ENCODE data around the gene VIM. TPM values are rescaled to one million over a fixed set of nuclear protein-coding genes. Genes with fewer than 3 reads are reported as not detected.

VIM gene
- total and polyA plus RNA-seq, 2 donors from 2014 or later: 403 to 1,044 TPM

DNA sequence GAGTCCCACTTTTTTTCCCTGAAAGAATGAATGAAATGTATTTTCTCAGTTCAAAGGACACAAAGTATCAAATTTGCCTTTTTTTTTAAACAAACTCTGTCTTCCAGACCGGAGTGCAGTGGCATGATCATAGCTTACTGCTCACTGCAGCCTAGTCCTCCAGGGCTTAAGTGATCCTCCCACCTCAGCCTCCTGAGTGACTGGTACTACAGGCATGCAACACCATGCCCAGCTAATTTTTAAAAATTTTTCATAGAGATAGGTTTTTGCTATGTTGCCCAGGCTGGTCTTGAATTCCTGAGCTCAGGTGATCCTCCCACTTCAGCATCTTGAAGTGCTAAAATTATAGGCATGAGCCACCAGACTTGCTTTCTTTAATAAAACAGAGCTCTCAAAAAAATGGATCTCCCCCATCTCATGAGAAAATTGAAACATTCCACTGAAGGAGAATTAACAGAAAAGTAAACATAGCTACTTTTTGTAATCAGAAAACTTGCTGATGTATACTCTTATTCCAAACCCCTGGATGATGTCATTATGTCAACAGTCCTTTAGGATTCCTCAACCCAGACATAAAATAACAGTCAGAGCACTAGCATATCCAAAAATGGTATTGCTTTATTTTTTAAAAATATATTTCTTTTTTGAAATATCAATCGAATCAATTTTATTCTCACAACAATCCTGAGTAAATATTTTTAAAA lies 14.2 kb upstream of the VIM start:
- no peaks in the 10 kb centered on the region for H3K9me3 ChIP-seq (ENCODE audit: control insufficient read depth in 2 of 3, insufficient read depth in 1 of 3, low read length in 3 of 3)
- H3K9ac ChIP-seq (ENCODE audit: low read length in 3 of 3): no peak overlapping the region
- H3K4me1 ChIP-seq (ENCODE audit: control insufficient read depth in 2 of 3, insufficient read depth in 2 of 3, low read depth in 1 of 3, low read length in 3 of 3): no peaks in the 10 kb centered on the region
- peak; percentile 63 for FAIRE-seq
- H3K27me3 ChIP-seq (ENCODE audit: control insufficient read depth, insufficient read depth, low read length): no peaks in the 10 kb centered on the region
- H3K27ac ChIP-seq (ENCODE audit: low read depth in 2 of 2, low read length in 2 of 2): no peak overlapping the region
- H3K4me3 ChIP-seq (ENCODE audit: low read length in 3 of 3): no peak overlapping the region
- H3K36me3 ChIP-seq (ENCODE audit: control insufficient read depth in 2 of 3, insufficient read depth in 3 of 3, low read length in 3 of 3): no peaks in the 10 kb centered on the region
- TF ChIP-seq, protein P1, sequence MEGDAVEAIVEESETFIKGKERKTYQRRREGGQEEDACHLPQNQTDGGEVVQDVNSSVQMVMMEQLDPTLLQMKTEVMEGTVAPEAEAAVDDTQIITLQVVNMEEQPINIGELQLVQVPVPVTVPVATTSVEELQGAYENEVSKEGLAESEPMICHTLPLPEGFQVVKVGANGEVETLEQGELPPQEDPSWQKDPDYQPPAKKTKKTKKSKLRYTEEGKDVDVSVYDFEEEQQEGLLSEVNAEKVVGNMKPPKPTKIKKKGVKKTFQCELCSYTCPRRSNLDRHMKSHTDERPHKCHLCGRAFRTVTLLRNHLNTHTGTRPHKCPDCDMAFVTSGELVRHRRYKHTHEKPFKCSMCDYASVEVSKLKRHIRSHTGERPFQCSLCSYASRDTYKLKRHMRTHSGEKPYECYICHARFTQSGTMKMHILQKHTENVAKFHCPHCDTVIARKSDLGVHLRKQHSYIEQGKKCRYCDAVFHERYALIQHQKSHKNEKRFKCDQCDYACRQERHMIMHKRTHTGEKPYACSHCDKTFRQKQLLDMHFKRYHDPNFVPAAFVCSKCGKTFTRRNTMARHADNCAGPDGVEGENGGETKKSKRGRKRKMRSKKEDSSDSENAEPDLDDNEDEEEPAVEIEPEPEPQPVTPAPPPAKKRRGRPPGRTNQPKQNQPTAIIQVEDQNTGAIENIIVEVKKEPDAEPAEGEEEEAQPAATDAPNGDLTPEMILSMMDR (IDR thresholded peaks at IDR 0.05; ENCODE audit: borderline replicate concordance, extremely low read depth, insufficient read depth): no peak
- no peak for DNase-seq
- intact Hi-C loops (cut with DNase I): no loop called here

DNA sequence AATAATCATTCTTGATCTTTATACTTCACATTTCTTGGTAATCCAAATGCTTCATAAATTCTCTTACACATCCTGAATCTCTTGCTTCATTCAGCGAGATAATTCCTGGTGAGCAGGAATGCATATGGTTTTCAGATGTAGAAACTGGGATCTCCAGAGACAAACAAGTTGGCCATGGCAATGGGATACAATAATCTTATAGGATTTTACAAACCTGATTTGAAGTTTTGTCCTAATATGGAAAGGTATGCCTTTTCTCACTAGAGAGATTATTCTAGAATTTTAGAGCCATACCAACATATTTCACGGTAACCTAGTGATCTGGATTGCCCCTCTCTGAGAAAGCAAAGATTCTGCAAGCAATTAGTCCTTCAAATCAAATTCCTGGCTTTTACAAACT lies 13.5 kb upstream of the VIM start:
- Histone ChIP-seq H3K27ac (ENCODE audit: low read depth in 2 of 2, low read length in 2 of 2) (peak overlapping the region in 1 of 2 donors; percentile 16), H3K9me3 (ENCODE audit: control insufficient read depth in 2 of 3, insufficient read depth in 1 of 3, low read length in 3 of 3) (no peaks in the 10 kb centered on the region), H3K4me1 (ENCODE audit: control insufficient read depth in 2 of 3, insufficient read depth in 2 of 3, low read depth in 1 of 3, low read length in 3 of 3) (no peaks in the 10 kb centered on the region), H3K4me3 (ENCODE audit: low read length in 3 of 3) (no peak overlapping the region), H3K36me3 (ENCODE audit: control insufficient read depth in 2 of 3, insufficient read depth in 3 of 3, low read length in 3 of 3) (no peaks in the 10 kb centered on the region), H3K9ac (ENCODE audit: low read length in 3 of 3) (no peak overlapping the region), H3K27me3 (ENCODE audit: control insufficient read depth, insufficient read depth, low read length) (no peaks in the 10 kb centered on the region)
- intact Hi-C loops (cut with DNase I): no loop called here
- FAIRE-seq (no peak), DNase-seq (no peak)
- TF ChIP-seq, protein P1 (IDR thresholded peaks at IDR 0.05; ENCODE audit: borderline replicate concordance, extremely low read depth, insufficient read depth): no peak

DNA sequence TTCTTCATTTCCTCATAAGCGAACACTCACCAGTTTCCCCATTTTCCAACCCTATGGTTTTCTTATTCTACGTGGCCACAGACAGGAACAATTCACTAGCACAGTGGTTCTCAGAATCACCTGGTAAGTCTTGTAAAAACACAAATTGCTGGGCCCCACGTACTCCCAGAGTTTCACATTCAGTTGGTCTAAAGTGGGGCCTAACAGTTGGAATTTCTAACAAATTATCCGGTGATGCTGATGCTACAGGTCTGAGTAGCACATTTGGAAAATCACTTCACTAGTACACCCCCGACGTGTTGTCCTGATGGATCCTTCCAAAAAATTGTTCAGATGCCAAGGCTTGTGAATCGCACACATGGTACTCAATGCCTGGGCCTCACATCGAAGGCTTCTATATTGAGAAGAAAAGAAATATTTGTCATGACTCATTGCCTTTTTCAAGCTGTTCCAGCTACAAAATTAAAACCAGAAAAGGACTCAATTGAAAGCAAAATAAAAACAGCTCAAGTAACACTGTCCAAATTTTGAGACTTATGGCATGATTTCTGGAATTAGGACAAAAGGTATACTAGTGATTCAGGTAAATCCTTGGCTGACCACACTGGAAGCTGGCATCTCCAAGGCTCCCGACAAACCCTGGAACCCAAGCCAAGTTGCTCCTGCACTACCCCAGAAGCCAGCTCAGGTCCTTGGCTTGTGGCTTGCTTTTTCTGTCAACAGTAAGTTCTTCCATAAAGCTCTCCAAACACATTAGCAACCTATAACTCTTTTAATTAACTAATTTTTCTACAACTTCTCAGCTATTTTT lies 12.9 kb upstream of the VIM start:
- DNase-seq (no peak), FAIRE-seq (no peak)
- no peaks in the 10 kb centered on the region for H3K36me3 ChIP-seq (ENCODE audit: control insufficient read depth in 2 of 3, insufficient read depth in 3 of 3, low read length in 3 of 3)
- H3K9ac ChIP-seq (ENCODE audit: low read length in 3 of 3): no peak overlapping the region
- peak overlapping the region in 1 of 2 donors; percentile 16 for H3K27ac ChIP-seq (ENCODE audit: low read depth in 2 of 2, low read length in 2 of 2)
- no peak overlapping the region for H3K4me3 ChIP-seq (ENCODE audit: low read length in 3 of 3)
- TF ChIP-seq, protein P1 (IDR thresholded peaks at IDR 0.05; ENCODE audit: borderline replicate concordance, extremely low read depth, insufficient read depth): no peak
- H3K27me3 ChIP-seq (ENCODE audit: control insufficient read depth, insufficient read depth, low read length): no peaks in the 10 kb centered on the region
- no peaks in the 10 kb centered on the region for H3K4me1 ChIP-seq (ENCODE audit: control insufficient read depth in 2 of 3, insufficient read depth in 2 of 3, low read depth in 1 of 3, low read length in 3 of 3)
- intact Hi-C loops (cut with DNase I): no loop called here
- H3K9me3 ChIP-seq (ENCODE audit: control insufficient read depth in 2 of 3, insufficient read depth in 1 of 3, low read length in 3 of 3): no peaks in the 10 kb centered on the region
